ENCODE data around the gene FRYL. TPM values are rescaled to one million over a fixed set of nuclear protein-coding genes. Genes with fewer than 3 reads are reported as not detected.
A peak's percentile ranks its signal among the peaks of the same experiment; 100 is the strongest.

The FRYL gene
- total RNA-seq, 2 donors from 2014 or later, result 104 to 120 TPM

GRCh38 chr4:48542888-48543287 is 237.2 kb downstream of the FRYL start:
- Mint-ChIP-seq H3K4me1 (peaks cover 4% of the 10 kb centered on the region), H3K4me3 (no peak overlapping the region), H3K36me3 (ENCODE audit: low read depth) (peaks cover 9% of the 10 kb centered on the region), H3K27ac (peak overlapping the region; percentile 53), H3K27me3 (no peaks in the 10 kb centered on the region)
- ATAC-seq (no peak), DNase-seq (no peak)
- no peaks in the 10 kb centered on the region for H3K9me3 ChIP-seq (ENCODE audit: control insufficient read depth, low read length, poor library complexity, severe bottlenecking)

GRCh38 chr4:48539597-48539996 is 240.5 kb downstream of the FRYL start:
- DNase-seq, result no peak
- H3K27ac Mint-ChIP-seq, result peak overlapping the region; percentile 16
- no peaks in the 10 kb centered on the region for H3K27me3 Mint-ChIP-seq
- H3K4me3 Mint-ChIP-seq, result no peak overlapping the region
- peaks cover 9% of the 10 kb centered on the region for H3K36me3 Mint-ChIP-seq (ENCODE audit: low read depth)
- peaks cover 8% of the 10 kb centered on the region for H3K4me1 Mint-ChIP-seq
- H3K9me3 ChIP-seq (ENCODE audit: control insufficient read depth, low read length, poor library complexity, severe bottlenecking), result no peaks in the 10 kb centered on the region
- no peak for ATAC-seq

- peaks cover 9% of the 10 kb centered on the region for H3K36me3 Mint-ChIP-seq (ENCODE audit: low read depth)
- H3K27me3 Mint-ChIP-seq, result no peaks in the 10 kb centered on the region
- DNase-seq (no peak), ATAC-seq (no peak)
- no peaks in the 10 kb centered on the region for H3K9me3 ChIP-seq (ENCODE audit: control insufficient read depth, low read length, poor library complexity, severe bottlenecking)
- H3K4me3 Mint-ChIP-seq, result no peak overlapping the region
- H3K27ac Mint-ChIP-seq, result no peak overlapping the region
- H3K4me1 Mint-ChIP-seq, result peaks cover 8% of the 10 kb centered on the region
These were observed 241.7 kb downstream of the FRYL start for GRCh38 chr4:48538358-48538757.

GRCh38 chr4:48526406-48526805 is 253.7 kb downstream of the FRYL start:
- peaks cover 8% of the 10 kb centered on the region for H3K4me1 Mint-ChIP-seq
- no peak overlapping the region for H3K27ac Mint-ChIP-seq
- no peak overlapping the region for H3K4me3 Mint-ChIP-seq
- DNase-seq, result no peak
- ATAC-seq, result no peak
- H3K36me3 Mint-ChIP-seq (ENCODE audit: low read depth), result peaks cover 31% of the 10 kb centered on the region
- H3K27me3 Mint-ChIP-seq, result no peaks in the 10 kb centered on the region
- no peaks in the 10 kb centered on the region for H3K9me3 ChIP-seq (ENCODE audit: control insufficient read depth, low read length, poor library complexity, severe bottlenecking)

- H3K27me3 Mint-ChIP-seq, result no peaks in the 10 kb centered on the region
- H3K4me3 Mint-ChIP-seq, result no peak overlapping the region
- peaks cover 25% of the 10 kb centered on the region for H3K36me3 Mint-ChIP-seq (ENCODE audit: low read depth)
- ATAC-seq (no peak), DNase-seq (no peak)
- peak overlapping the region; percentile 34 for H3K27ac Mint-ChIP-seq
- peaks cover 10% of the 10 kb centered on the region for H3K4me1 Mint-ChIP-seq
- no peaks in the 10 kb centered on the region for H3K9me3 ChIP-seq (ENCODE audit: control insufficient read depth, low read length, poor library complexity, severe bottlenecking)
These were observed 261.9 kb downstream of the FRYL start for GRCh38 chr4:48518143-48518542.

- no peaks in the 10 kb centered on the region for H3K9me3 ChIP-seq (ENCODE audit: control insufficient read depth, low read length, poor library complexity, severe bottlenecking)
- H3K27me3 Mint-ChIP-seq, result no peaks in the 10 kb centered on the region
- DNase-seq, result no peak
- H3K27ac Mint-ChIP-seq, result no peak overlapping the region
- H3K4me3 Mint-ChIP-seq, result no peak overlapping the region
- no peak for ATAC-seq
- peaks cover 4% of the 10 kb centered on the region for H3K4me1 Mint-ChIP-seq
- H3K36me3 Mint-ChIP-seq (ENCODE audit: low read depth), result peaks cover 6% of the 10 kb centered on the region
These were observed 270.5 kb downstream of the FRYL start for GRCh38 chr4:48509543-48509942.

GRCh38 chr4:48506716-48507115 is 273.4 kb downstream of the FRYL start:
- peaks cover 6% of the 10 kb centered on the region for H3K36me3 Mint-ChIP-seq (ENCODE audit: low read depth)
- H3K27me3 Mint-ChIP-seq, result no peaks in the 10 kb centered on the region
- H3K9me3 ChIP-seq (ENCODE audit: control insufficient read depth, low read length, poor library complexity, severe bottlenecking), result no peaks in the 10 kb centered on the region
- no peak overlapping the region for H3K4me3 Mint-ChIP-seq
- no peak overlapping the region for H3K27ac Mint-ChIP-seq
- no peak for DNase-seq
- ATAC-seq, result no peak
- peaks cover 4% of the 10 kb centered on the region for H3K4me1 Mint-ChIP-seq

GRCh38 chr4:48504352-48504751 is 275.7 kb downstream of the FRYL start:
- H3K27ac Mint-ChIP-seq, result no peak overlapping the region
- no peaks in the 10 kb centered on the region for H3K27me3 Mint-ChIP-seq
- H3K9me3 ChIP-seq (ENCODE audit: control insufficient read depth, low read length, poor library complexity, severe bottlenecking), result no peaks in the 10 kb centered on the region
- peaks cover 4% of the 10 kb centered on the region for H3K4me1 Mint-ChIP-seq
- DNase-seq (no peak), ATAC-seq (no peak)
- H3K4me3 Mint-ChIP-seq, result no peak overlapping the region
- peaks cover 4% of the 10 kb centered on the region for H3K36me3 Mint-ChIP-seq (ENCODE audit: low read depth)

- Mint-ChIP-seq H3K4me3 (no peak overlapping the region), H3K36me3 (ENCODE audit: low read depth) (peaks cover 4% of the 10 kb centered on the region), H3K27ac (no peak overlapping the region), H3K4me1 (peaks cover 4% of the 10 kb centered on the region), H3K27me3 (no peaks in the 10 kb centered on the region)
- ATAC-seq, result no peak
- DNase-seq, result no peak
- H3K9me3 ChIP-seq (ENCODE audit: control insufficient read depth, low read length, poor library complexity, severe bottlenecking), result no peaks in the 10 kb centered on the region
These were observed 276.1 kb downstream of the FRYL start for GRCh38 chr4:48504026-48504330.

- Mint-ChIP-seq H3K4me3 (no peak overlapping the region), H3K27ac (no peak overlapping the region), H3K36me3 (ENCODE audit: low read depth) (peaks cover 6% of the 10 kb centered on the region), H3K4me1 (peaks cover 4% of the 10 kb centered on the region), H3K27me3 (no peaks in the 10 kb centered on the region)
- no peaks in the 10 kb centered on the region for H3K9me3 ChIP-seq (ENCODE audit: control insufficient read depth, low read length, poor library complexity, severe bottlenecking)
- ATAC-seq (no peak), DNase-seq (no peak)
These were observed 276.6 kb downstream of the FRYL start for GRCh38 chr4:48503233-48504025.

GRCh38 chr4:48499551-48500066 is 280.5 kb downstream of the FRYL start:
- Mint-ChIP-seq H3K27ac (peak overlapping the region; percentile 14), H3K36me3 (ENCODE audit: low read depth) (peaks cover 2% of the 10 kb centered on the region), H3K4me1 (peaks cover 3% of the 10 kb centered on the region), H3K4me3 (no peak overlapping the region), H3K27me3 (no peaks in the 10 kb centered on the region)
- DNase-seq, result no peak
- ATAC-seq, result no peak
- no peaks in the 10 kb centered on the region for H3K9me3 ChIP-seq (ENCODE audit: control insufficient read depth, low read length, poor library complexity, severe bottlenecking)

- DNase-seq (no peak), ATAC-seq (no peak)
- Mint-ChIP-seq H3K27me3 (no peaks in the 10 kb centered on the region), H3K27ac (peak overlapping the region; percentile 14), H3K36me3 (ENCODE audit: low read depth) (peaks cover 2% of the 10 kb centered on the region), H3K4me3 (no peak overlapping the region), H3K4me1 (peaks cover 3% of the 10 kb centered on the region)
- H3K9me3 ChIP-seq (ENCODE audit: control insufficient read depth, low read length, poor library complexity, severe bottlenecking), result no peaks in the 10 kb centered on the region
These were observed 281.2 kb downstream of the FRYL start for GRCh38 chr4:48498895-48499294.

GRCh38 chr4:48495941-48496340 is 284.1 kb downstream of the FRYL start:
- Mint-ChIP-seq H3K4me1 (peaks cover 3% of the 10 kb centered on the region), H3K27me3 (peaks cover 14% of the 10 kb centered on the region), H3K27ac (no peak overlapping the region), H3K4me3 (peak overlapping the region; percentile 36), H3K36me3 (ENCODE audit: low read depth) (peaks cover 2% of the 10 kb centered on the region)
- no peak for DNase-seq
- no peak for ATAC-seq
- no peaks in the 10 kb centered on the region for H3K9me3 ChIP-seq (ENCODE audit: control insufficient read depth, low read length, poor library complexity, severe bottlenecking)

- ATAC-seq (no peak), DNase-seq (no peak)
- H3K4me3 Mint-ChIP-seq, result no peak overlapping the region
- peaks cover 3% of the 10 kb centered on the region for H3K4me1 Mint-ChIP-seq
- no peaks in the 10 kb centered on the region for H3K9me3 ChIP-seq (ENCODE audit: control insufficient read depth, low read length, poor library complexity, severe bottlenecking)
- peaks cover 23% of the 10 kb centered on the region for H3K27me3 Mint-ChIP-seq
- H3K36me3 Mint-ChIP-seq (ENCODE audit: low read depth), result peaks cover under 1% of the 10 kb centered on the region
- peak overlapping the region; percentile 51 for H3K27ac Mint-ChIP-seq
These were observed 286.5 kb downstream of the FRYL start for GRCh38 chr4:48493452-48494100.
